Smooth muscle cell (in vitro differentiated cells): ENCODE data around the gene TAMM41. TPM values are rescaled to one million over a fixed set of nuclear protein-coding genes. Genes with fewer than 3 reads are reported as not detected.
A peak's percentile ranks its signal among the peaks of the same experiment; 100 is the strongest.
"Not testable (repeated sequence)": the region's sequence is repeated elsewhere in the genome, so short reads cannot be mapped to it uniquely, and the experiment has no call there.

Source experiments
- DNase-seq: peaks from one replicate; lab custom pipeline; 2025; ENCODE audit not compliant: unreplicated experiment; lab: John Stamatoyannopoulos, UW
- H2AFZ ChIP-seq: fragments of 200-600 bp; sonication (generic); 2 replicates; pipeline ENCODE4 v1.6.0; 2016; ENCODE audit warnings: antibody characterized with exemption, low read depth, mild to moderate bottlenecking
- H3F3A ChIP-seq: fragments of 200-600 bp; sonication (generic); 2 replicates; pipeline ENCODE4 v1.6.0; 2017; ENCODE audit warnings: antibody characterized with exemption, low read depth
- H3K27ac ChIP-seq: fragments of 200-600 bp; sonication (generic); 2 replicates; pipeline ENCODE4 v1.5.1; 2016; ENCODE audit warnings: low read depth, mild to moderate bottlenecking
- H3K27me3 ChIP-seq: fragments of 200-600 bp; sonication (generic); 2 replicates; pipeline ENCODE4 v1.6.1; 2016; ENCODE audit warnings: low read depth, mild to moderate bottlenecking
- H3K36me3 ChIP-seq: fragments of 200-600 bp; sonication (generic); 2 replicates; pipeline ENCODE4 v1.5.1; 2016; ENCODE audit warnings: low read depth
- H3K4me1 ChIP-seq: fragments of 200-600 bp; sonication (generic); 2 replicates; pipeline ENCODE4 v1.5.1; 2016; ENCODE audit warnings: low read depth
- H3K4me2 ChIP-seq: fragments of 200-600 bp; sonication (generic); 2 replicates; pipeline ENCODE4 v1.6.0; 2016; ENCODE audit warnings: mild to moderate bottlenecking
- H3K4me3 ChIP-seq: fragments of 200-600 bp; sonication (generic); 2 replicates; pipeline ENCODE4 v1.5.1; 2016; ENCODE audit warnings: mild to moderate bottlenecking
- H3K79me2 ChIP-seq: fragments of 200-600 bp; sonication (generic); 2 replicates; pipeline ENCODE4 v1.6.0; 2016; ENCODE audit warnings: low read depth, mild to moderate bottlenecking
- H3K9ac ChIP-seq: fragments of 200-600 bp; sonication (generic); 2 replicates; pipeline ENCODE4 v1.6.0; 2016; ENCODE audit warnings: low read depth
- H3K9me3 ChIP-seq: fragments of 200-600 bp; sonication (generic); replicated peaks from 2 replicates; pipeline ENCODE4 v1.5.1; 2016; ENCODE audit warnings: low read depth
- H4K20me1 ChIP-seq: fragments of 200-600 bp; sonication (generic); 2 replicates; pipeline ENCODE4 v1.6.0; 2016; ENCODE audit warnings: low read depth
- CTCF ChIP-seq: fragments of 200-600 bp; sonication (generic); IDR thresholded peaks from 2 replicates; pipeline ENCODE4 v1.5.1; 2017; ENCODE audit warnings: borderline replicate concordance, mild to moderate bottlenecking, antibody characterized with exemption; ENCODE audit not compliant: insufficient read depth, poor library complexity, severe bottlenecking
- WGBS: methylation state at CpG from one replicate; pipeline ENCODE4 v1.1.7; 2016; ENCODE audit warnings: low lambda C conversion rate; 5-methylcytosine and 5-hydroxymethylcytosine counted together
- polyA plus RNA-seq: library from polyadenylated mRNA; unstranded; fragments of >200 nt; fragmentation: Nextera tagmentation; extraction: Ambion mirVana; gene quantifications from 2 replicates; pipeline ENCODE4 v1.2.1, GENCODE V29; 2016
- total RNA-seq: library from RNA; depleted of rRNA; stranded (reverse); fragments of >200 nt; gene quantifications from 2 replicates; pipeline ENCODE4 v1.2.3, GENCODE V29; 2014

TAMM41 gene
- total and polyA plus RNA-seq, 2 experiments from 2014 or later = 8.1 to 14.6 TPM

GRCh38 chr3:11774296-11774877 lies 72.3 kb downstream of the TAMM41 start:
- no peak for DNase-seq
- Histone ChIP-seq H4K20me1 (no peaks in the 10 kb centered on the region), H3K79me2 (no peaks in the 10 kb centered on the region), H3K9ac (no peak overlapping the region), H3K4me1 (peaks cover 6% of the 10 kb centered on the region), H3K4me2 (no peak overlapping the region), H3F3A (no peaks in the 10 kb centered on the region), H3K36me3 (no peaks in the 10 kb centered on the region), H2AFZ (no peak overlapping the region), H3K4me3 (no peak overlapping the region), H3K9me3 (no peaks in the 10 kb centered on the region), H3K27me3 (no peaks in the 10 kb centered on the region), H3K27ac (no peak overlapping the region)
- peak; percentile 36 for TF ChIP-seq CTCF
- 18% methylated on average over 2 of the region's 2 CpGs for WGBS

- not testable (repeated sequence) for H2AFZ ChIP-seq, H3K4me2 ChIP-seq, H3K9ac ChIP-seq, H4K20me1 ChIP-seq, H3F3A ChIP-seq, H3K36me3 ChIP-seq, H3K9me3 ChIP-seq, H3K4me3 ChIP-seq, H3K4me1 ChIP-seq, H3K79me2 ChIP-seq, DNase-seq, H3K27me3 ChIP-seq
- peak overlapping the region; percentile 82 for H3K27ac ChIP-seq
- WGBS = 75% methylated on average over 5 of the region's 7 CpGs
Measured at GRCh38 chr3:11771931-11772330, 74.8 kb downstream of the TAMM41 start.

- peak overlapping the region; percentile 19 for H3K4me3 ChIP-seq
Measured at GRCh38 chr3:11770477-11771391, 76.0 kb downstream of the TAMM41 start.

More at GRCh38 chr3:11770477-11771391, 76.0 kb downstream of the TAMM41 start:
- Histone ChIP-seq H3F3A (no peaks in the 10 kb centered on the region), H3K36me3 (no peaks in the 10 kb centered on the region), H3K4me2 (peak overlapping the region; percentile 75), H4K20me1 (no peaks in the 10 kb centered on the region), H3K27ac (peak overlapping the region; percentile 82), H3K27me3 (no peaks in the 10 kb centered on the region), H2AFZ (no peak overlapping the region), H3K4me1 (peaks cover 6% of the 10 kb centered on the region), H3K9ac (peak overlapping the region; percentile 60), H3K79me2 (no peaks in the 10 kb centered on the region), H3K9me3 (no peaks in the 10 kb centered on the region)
- no peak for TF ChIP-seq CTCF
- DNase-seq = no peak
- 20% methylated on average over 20 of the region's 20 CpGs for WGBS
